ENCODE measurements around the gene BCAS3. TPM values are rescaled to one million over a fixed set of nuclear protein-coding genes. Genes with fewer than 3 reads are reported as not detected.

BCAS3 gene
- total and polyA plus RNA-seq, 4 donors: 5.8 to 24.6 (median 10.1) TPM

DNA sequence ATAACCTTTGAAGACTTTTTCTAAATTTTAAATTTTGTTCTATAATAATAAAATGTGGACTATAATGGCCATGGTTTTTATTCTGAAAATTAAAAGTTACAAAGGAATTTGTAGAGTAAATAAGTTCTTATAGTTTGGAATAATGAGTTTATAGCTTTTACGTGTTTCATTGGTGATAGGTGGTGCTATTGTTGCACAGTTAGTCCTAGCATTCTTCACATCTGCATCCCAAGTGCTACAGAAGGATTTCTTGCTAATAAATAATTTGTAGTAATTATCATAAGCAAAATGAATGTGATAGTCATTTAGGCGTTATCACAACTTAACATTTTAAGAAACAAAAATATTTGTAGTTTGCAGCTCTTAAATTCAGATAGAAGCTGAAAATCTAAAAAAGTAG lies 67.9 kb downstream of the BCAS3 start:
- peak in 1 of 2 donors; percentile 33 for TF ChIP-seq RAD21 (IDR thresholded peaks at IDR 0.05)
- TF ChIP-seq, protein P1, sequence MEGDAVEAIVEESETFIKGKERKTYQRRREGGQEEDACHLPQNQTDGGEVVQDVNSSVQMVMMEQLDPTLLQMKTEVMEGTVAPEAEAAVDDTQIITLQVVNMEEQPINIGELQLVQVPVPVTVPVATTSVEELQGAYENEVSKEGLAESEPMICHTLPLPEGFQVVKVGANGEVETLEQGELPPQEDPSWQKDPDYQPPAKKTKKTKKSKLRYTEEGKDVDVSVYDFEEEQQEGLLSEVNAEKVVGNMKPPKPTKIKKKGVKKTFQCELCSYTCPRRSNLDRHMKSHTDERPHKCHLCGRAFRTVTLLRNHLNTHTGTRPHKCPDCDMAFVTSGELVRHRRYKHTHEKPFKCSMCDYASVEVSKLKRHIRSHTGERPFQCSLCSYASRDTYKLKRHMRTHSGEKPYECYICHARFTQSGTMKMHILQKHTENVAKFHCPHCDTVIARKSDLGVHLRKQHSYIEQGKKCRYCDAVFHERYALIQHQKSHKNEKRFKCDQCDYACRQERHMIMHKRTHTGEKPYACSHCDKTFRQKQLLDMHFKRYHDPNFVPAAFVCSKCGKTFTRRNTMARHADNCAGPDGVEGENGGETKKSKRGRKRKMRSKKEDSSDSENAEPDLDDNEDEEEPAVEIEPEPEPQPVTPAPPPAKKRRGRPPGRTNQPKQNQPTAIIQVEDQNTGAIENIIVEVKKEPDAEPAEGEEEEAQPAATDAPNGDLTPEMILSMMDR (IDR thresholded peaks at IDR 0.05; ENCODE audit: low read depth, low read length, missing input control): no peak
- 85% methylated on average over 2 of the region's 2 CpGs for WGBS
- no peak overlapping the region for H3K4me3 ChIP-seq (ENCODE audit: low read depth in 1 of 3, low read length in 3 of 3)

DNA sequence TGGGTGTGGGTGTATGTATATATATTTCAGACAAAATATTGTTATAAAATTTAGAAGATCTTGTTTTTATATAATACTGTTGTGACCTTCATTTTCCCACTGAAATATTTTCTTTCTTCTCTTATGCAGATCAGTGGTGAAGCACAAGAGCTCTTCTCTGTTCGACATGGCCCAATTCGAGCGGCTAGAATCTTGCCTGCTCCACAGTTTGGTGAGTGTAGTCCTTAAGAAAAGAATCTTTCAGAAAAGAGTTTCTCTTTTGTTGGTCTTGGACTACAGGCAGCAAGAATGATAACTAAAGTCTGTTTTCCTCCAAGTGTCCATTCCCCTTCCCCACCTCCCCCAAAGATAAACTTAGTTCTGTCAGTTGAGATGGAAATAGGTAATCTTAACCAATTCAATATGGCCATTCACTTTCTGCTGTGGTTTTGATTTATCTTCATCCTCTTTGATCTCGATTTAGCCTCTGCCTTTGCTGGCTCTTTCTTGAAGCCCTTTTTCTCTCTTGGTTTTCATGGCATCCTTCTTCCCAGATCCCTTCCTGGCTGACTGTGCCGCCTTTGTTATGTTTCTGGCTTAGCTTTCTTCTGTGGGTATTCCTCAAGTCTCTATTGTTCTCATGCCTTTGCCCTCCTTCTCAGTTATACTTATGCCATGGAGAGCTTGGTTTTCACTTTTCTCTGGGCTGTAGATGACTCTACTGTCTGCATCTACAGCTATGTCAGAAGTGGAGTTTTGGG lies 69.6 kb downstream of the BCAS3 start:
- Histone ChIP-seq H3K9ac (ENCODE audit: low read depth in 1 of 2, low read length in 2 of 2) (no peak overlapping the region), H3K27me3 (ENCODE audit: control insufficient read depth in 4 of 4, insufficient read depth in 4 of 4, low read length in 3 of 4) (no peaks in the 10 kb centered on the region), H3K4me3 (ENCODE audit: low read depth in 1 of 3, low read length in 3 of 3) (no peak overlapping the region), H3K27ac (ENCODE audit: low read depth in 1 of 2, low read length in 2 of 2) (no peak overlapping the region), H3K36me3 (ENCODE audit: control insufficient read depth in 4 of 4, insufficient read depth in 3 of 4, low read depth in 1 of 4, low read length in 3 of 4) (no peaks in the 10 kb centered on the region), H3K9me3 (ENCODE audit: control insufficient read depth in 4 of 4, low read length in 3 of 4) (peaks cover 0 to 3% (median 0%) of the 10 kb centered on the region in 4 donors), H3K4me1 (ENCODE audit: control insufficient read depth in 4 of 4, insufficient read depth in 4 of 4, low read length in 3 of 4) (no peaks in the 10 kb centered on the region)
- no peak for DNase-seq (ENCODE audit: low spot score)
- WGBS: 85% methylated on average over 5 of the region's 5 CpGs
- TF ChIP-seq EGR1 (IDR thresholded peaks at IDR 0.05; ENCODE audit: low read depth in 2 of 2) (no peak), TAF1 (conservative IDR thresholded peaks at IDR 0.05) (no peak), RXRA (IDR thresholded peaks at IDR 0.05) (no peak), HNF4G (IDR thresholded peaks at IDR 0.05) (no peak), RAD21 (IDR thresholded peaks at IDR 0.05) (no peak), JUND (IDR thresholded peaks at IDR 0.05) (no peak), YY1 (IDR thresholded peaks at IDR 0.05) (no peak), HNF4A (conservative IDR thresholded peaks at IDR 0.05) (no peak), FOXA2 (IDR thresholded peaks at IDR 0.05) (no peak), SP1 (IDR thresholded peaks at IDR 0.05) (no peak), GABPA (IDR thresholded peaks at IDR 0.05 in 1 of 2, conservative IDR thresholded peaks at IDR 0.05 in 1 of 2) (no peak), FOXA1 (IDR thresholded peaks at IDR 0.05) (no peak), NR2F2 (IDR thresholded peaks at IDR 0.05) (no peak)
- TF ChIP-seq, protein P2, sequence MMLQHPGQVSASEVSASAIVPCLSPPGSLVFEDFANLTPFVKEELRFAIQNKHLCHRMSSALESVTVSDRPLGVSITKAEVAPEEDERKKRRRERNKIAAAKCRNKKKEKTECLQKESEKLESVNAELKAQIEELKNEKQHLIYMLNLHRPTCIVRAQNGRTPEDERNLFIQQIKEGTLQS (IDR thresholded peaks at IDR 0.05): no peak
- TF ChIP-seq, protein P3, sequence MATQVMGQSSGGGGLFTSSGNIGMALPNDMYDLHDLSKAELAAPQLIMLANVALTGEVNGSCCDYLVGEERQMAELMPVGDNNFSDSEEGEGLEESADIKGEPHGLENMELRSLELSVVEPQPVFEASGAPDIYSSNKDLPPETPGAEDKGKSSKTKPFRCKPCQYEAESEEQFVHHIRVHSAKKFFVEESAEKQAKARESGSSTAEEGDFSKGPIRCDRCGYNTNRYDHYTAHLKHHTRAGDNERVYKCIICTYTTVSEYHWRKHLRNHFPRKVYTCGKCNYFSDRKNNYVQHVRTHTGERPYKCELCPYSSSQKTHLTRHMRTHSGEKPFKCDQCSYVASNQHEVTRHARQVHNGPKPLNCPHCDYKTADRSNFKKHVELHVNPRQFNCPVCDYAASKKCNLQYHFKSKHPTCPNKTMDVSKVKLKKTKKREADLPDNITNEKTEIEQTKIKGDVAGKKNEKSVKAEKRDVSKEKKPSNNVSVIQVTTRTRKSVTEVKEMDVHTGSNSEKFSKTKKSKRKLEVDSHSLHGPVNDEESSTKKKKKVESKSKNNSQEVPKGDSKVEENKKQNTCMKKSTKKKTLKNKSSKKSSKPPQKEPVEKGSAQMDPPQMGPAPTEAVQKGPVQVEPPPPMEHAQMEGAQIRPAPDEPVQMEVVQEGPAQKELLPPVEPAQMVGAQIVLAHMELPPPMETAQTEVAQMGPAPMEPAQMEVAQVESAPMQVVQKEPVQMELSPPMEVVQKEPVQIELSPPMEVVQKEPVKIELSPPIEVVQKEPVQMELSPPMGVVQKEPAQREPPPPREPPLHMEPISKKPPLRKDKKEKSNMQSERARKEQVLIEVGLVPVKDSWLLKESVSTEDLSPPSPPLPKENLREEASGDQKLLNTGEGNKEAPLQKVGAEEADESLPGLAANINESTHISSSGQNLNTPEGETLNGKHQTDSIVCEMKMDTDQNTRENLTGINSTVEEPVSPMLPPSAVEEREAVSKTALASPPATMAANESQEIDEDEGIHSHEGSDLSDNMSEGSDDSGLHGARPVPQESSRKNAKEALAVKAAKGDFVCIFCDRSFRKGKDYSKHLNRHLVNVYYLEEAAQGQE (IDR thresholded peaks at IDR 0.05): no peak
- TF ChIP-seq, protein P4, sequence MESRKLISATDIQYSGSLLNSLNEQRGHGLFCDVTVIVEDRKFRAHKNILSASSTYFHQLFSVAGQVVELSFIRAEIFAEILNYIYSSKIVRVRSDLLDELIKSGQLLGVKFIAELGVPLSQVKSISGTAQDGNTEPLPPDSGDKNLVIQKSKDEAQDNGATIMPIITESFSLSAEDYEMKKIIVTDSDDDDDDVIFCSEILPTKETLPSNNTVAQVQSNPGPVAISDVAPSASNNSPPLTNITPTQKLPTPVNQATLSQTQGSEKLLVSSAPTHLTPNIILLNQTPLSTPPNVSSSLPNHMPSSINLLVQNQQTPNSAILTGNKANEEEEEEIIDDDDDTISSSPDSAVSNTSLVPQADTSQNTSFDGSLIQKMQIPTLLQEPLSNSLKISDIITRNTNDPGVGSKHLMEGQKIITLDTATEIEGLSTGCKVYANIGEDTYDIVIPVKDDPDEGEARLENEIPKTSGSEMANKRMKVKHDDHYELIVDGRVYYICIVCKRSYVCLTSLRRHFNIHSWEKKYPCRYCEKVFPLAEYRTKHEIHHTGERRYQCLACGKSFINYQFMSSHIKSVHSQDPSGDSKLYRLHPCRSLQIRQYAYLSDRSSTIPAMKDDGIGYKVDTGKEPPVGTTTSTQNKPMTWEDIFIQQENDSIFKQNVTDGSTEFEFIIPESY (IDR thresholded peaks at IDR 0.05): no peak
- TF ChIP-seq, protein P1 (IDR thresholded peaks at IDR 0.05; ENCODE audit: low read depth, low read length, missing input control): no peak
- TF ChIP-seq, protein P5, sequence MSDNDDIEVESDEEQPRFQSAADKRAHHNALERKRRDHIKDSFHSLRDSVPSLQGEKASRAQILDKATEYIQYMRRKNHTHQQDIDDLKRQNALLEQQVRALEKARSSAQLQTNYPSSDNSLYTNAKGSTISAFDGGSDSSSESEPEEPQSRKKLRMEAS (IDR thresholded peaks at IDR 0.05): no peak

More for the DNA sequence above, 67.9 kb downstream of the BCAS3 start:
- H3K27me3 ChIP-seq (ENCODE audit: control insufficient read depth in 4 of 4, insufficient read depth in 4 of 4, low read length in 3 of 4): no peaks in the 10 kb centered on the region
- H3K27ac ChIP-seq (ENCODE audit: low read depth in 1 of 2, low read length in 2 of 2): no peak overlapping the region
- no peaks in the 10 kb centered on the region for H3K36me3 ChIP-seq (ENCODE audit: control insufficient read depth in 4 of 4, insufficient read depth in 3 of 4, low read depth in 1 of 4, low read length in 3 of 4)
- no peak for DNase-seq (ENCODE audit: low spot score)
- H3K9ac ChIP-seq (ENCODE audit: low read depth in 1 of 2, low read length in 2 of 2): no peak overlapping the region
- H3K4me1 ChIP-seq (ENCODE audit: control insufficient read depth in 4 of 4, insufficient read depth in 4 of 4, low read length in 3 of 4): no peaks in the 10 kb centered on the region
- H3K9me3 ChIP-seq (ENCODE audit: control insufficient read depth in 4 of 4, low read length in 3 of 4): peaks cover 0 to 2% (median 0%) of the 10 kb centered on the region in 4 donors
